ENCODE measurements around the gene SH3RF2.

DNA sequence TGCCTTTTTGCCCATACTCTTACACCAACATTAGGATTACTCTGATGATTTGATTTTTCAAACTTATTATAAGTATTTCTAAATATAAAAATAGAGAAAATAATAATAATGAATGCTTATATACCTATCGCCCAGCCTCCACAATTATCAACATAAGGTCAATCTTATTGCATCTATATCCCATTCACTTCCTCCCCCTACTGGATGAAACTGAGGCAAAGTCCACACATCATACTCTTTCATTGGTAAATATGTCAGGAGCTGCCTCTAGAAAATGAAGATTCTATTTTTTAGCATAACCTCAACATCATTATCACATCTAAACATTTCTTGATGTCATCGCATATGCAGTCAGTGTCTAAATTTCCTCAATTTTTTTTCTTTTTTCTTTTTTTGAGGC, 44.3 kb downstream of the SH3RF2 start:
- no peak for TF ChIP-seq CTCF (IDR thresholded peaks at IDR 0.05)
- no peak for TF ChIP-seq EP300 (IDR thresholded peaks at IDR 0.05)
- no peak for TF ChIP-seq POLR2A (IDR thresholded peaks at IDR 0.05)

Measured in upper lobe of left lung (tissue), 4 donors.